GM18873 (cell line): ENCODE data around the gene CPA2.

Source experiments
- ATAC-seq: cut with Tn5 transposase; IDR thresholded peaks from one replicate; pipeline ENCODE4 v1.9.1; 2021; ENCODE audit warnings: mild to moderate bottlenecking, moderate library complexity, moderate number of reproducible peaks; ENCODE audit not compliant: unreplicated experiment, low FRiP score

CPA2 gene

DNA sequence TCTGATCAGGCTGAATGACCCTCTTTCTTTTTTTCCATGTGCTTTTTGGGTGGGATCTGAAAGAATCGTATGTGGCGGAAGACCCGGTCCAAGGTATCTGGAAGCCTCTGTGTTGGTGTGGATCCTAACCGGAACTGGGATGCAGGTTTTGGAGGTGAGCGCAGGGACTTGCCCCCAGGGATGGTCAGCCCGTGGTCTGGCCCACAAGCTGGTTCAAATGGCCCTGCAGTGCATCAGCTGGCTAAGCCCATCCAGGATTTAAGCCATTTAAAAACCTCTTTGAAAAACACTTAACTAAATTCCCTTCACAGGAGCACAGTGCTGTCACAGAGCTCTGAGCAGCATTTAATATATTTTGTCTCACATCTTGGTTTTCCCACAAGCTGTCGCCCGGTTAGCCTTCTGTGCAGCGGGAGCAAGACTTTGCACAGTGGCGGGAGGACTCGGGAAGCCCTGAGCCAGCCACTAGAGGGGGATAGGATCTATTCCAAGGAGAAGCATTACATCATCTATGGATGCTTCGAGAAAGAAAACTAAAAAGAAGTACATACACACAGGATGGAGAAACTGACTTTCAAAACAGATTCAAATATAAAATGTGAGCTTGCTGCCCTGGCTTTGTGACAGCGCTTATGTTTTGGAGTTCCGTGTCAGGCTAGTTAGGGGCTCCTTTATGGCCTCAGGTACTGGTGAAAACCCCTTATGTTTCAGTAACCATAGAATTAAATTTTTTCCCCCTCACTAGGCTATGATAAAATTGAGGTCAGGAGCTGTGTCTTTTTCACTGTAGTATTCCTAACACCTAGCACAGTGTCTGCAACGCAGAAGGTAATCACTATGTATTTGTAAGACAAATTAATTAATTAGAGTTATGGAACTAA, 11.3 kb downstream of the CPA2 start:
- no peak for ATAC-seq

DNA sequence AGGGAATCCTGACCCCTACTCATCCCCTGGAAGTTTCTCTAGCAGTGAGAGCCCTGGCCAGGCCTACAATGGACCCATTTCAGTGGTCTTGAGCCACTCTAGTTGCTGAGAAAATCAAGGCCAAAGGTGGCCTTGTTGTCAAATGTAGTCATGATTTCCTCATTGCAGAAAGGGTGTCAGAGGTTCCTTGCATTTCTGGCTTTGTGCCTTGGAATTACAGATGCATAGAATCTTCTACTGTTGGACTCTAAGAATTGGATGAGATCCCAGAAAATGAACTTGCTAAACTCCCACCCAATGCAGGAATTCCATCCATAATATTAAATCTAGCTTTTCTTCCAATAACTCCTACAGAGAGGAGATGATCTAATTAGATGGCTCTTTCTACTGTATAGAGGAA, 12.2 kb downstream of the CPA2 start:
- ATAC-seq, result no peak

- ATAC-seq, result no peak
Measured at GRCh38 chr7:130279286-130279685, 12.6 kb downstream of the CPA2 start.

GRCh38 chr7:130279906-130280305, 13.2 kb downstream of the CPA2 start:
- ATAC-seq, result no peak

GRCh38 chr7:130281260-130281659, 14.6 kb downstream of the CPA2 start:
- no peak for ATAC-seq

GRCh38 chr7:130286881-130287280, 20.2 kb downstream of the CPA2 start:
- no peak for ATAC-seq

DNA sequence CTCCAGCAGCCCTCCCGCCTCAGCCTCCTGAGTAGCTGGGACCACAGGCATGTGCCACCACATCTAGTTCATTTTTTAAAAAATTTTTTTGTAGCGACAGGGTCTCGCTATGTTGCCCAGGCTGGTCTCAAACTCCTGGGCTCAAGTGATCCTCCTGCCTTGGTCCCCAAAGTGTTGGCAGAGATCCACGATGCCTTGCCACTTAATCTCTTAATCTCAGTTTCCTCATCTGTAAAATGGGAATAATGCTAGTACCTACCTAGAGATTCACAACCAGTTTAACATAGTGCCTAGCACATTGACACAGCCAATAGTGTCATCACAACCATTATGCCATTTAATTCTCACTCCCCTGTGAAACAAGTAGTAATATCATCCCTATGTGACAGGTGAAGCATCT, 21.5 kb downstream of the CPA2 start:
- no peak for ATAC-seq

DNA sequence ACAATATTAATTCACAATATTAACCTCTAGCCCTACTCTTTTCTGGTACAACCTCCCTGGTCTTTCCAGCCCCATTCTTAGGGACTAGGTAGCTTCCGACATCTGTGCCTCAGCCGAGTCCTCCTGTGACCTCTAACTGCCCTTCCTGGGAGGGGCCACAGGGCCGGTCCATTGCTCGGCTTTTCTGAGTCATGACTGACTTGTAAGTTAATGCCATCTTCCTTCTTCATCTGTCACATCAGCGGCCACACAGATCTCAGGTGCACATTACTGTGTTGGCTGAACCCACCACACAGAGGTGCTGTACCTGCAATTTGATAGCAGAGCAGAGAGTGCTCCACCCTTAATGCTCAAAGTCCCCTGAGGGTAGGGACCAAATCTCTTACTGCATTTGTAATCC, 22.2 kb downstream of the CPA2 start:
- no peak for ATAC-seq

GRCh38 chr7:130289478-130289877, 22.8 kb downstream of the CPA2 start:
- no peak for ATAC-seq

GRCh38 chr7:130290745-130291144, 24.1 kb downstream of the CPA2 start:
- ATAC-seq, result no peak

DNA sequence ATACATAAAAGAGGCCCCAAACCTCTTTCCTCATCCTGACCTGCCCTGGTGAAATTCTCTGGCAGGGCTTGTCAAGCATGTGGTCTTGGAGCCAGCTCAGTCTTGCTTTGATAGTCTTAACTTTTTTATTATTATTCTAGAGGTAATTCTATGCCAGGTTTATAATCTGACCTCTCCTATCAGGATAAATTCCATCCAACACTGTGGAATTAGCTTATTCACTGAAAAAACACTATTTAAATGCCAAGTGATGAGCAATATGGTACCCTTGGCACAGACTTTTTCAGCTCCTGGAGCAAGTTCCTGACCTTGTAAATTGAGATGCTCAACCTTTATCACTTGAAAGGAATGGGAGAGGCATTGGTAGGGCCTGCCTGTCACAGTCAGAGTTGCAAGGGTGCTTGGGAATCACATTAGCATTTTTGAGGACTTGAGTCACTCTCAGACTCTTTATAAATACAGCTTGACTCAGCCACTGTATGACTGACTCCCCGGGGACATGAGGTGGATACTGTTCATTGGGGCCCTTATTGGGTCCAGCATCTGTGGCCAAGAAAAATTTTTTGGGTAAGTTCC, 26.1 kb downstream of the CPA2 start, which contains the start of gene CPA4:
Gene CPA4, plus strand, starts transcription at position 480 of the 576 bp plus-strand sequence. Its CDS starts 20 bp downstream, at position 500.
- ATAC-seq, result no peak

DNA sequence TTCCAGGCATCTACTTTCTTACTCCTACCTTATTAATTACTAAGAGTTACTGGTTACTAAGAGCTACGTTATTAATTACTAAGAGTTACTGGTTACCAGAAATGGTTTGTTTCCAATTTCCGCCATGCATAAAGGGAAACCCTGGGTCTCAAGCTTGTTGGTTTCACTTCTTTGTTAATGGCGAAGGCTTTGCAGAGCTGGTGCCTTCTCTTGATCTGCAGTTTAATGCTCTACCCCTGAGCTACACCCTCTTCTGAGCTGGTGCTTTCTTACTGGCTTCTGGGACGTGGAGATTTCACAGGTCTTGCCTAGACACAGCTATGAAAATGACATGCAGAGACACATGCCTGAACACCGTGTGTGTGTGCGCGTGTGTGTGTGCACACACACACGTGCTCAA, 26.9 kb downstream of the CPA2 start:
- no peak for ATAC-seq

GRCh38 chr7:130294314-130294713, 27.7 kb downstream of the CPA2 start:
- no peak for ATAC-seq

- ATAC-seq, result no peak
Measured at GRCh38 chr7:130296221-130296951, 29.7 kb downstream of the CPA2 start.

- ATAC-seq, result no peak
Measured at GRCh38 chr7:130297628-130298543, 31.2 kb downstream of the CPA2 start.

- ATAC-seq, result no peak
Measured at GRCh38 chr7:130298544-130299326, 32.1 kb downstream of the CPA2 start.

DNA sequence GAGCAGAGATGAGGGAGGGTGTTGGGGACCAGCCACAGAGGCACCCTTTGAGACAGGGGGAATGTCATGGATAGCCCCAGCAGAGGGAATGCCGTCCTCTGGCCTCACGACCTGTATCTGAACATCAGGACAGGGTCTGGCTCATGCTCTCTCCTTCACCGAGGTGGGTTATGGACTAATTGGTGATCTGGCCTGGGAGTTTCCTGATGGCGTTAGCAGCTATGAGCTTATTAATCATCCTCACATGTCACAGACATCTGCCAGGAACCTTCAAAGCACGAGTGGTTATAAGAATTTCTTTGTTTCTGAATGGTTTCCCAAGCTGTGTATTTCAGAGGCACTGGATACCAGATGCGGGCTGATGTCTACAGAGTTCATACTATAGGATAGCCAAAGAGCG, 33.2 kb downstream of the CPA2 start:
- no peak for ATAC-seq

GRCh38 chr7:130301501-130302020, 34.9 kb downstream of the CPA2 start:
- no peak for ATAC-seq

DNA sequence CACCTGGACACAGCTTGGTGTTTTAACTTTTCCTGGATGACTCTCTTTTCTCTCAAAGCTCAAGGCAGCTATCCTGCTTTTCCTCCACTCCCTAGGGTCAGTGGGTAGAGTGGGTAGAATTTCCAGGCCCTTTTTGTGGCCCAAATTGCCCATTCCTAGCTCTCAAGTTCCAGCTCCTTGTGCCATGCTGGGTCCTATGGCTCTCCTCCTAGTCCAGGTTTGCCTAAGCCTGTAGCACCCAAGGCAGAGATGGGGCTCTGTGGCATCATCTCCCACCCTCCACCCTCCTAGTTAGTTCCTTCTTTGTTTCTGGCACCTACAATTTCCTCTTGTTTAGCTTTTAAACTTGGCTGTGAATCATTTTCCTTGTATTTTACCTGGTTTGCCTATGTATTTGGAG, 36.0 kb downstream of the CPA2 start:
- ATAC-seq, result no peak
